ENCODE data around the gene RPS16. TPM values are rescaled to one million over a fixed set of nuclear protein-coding genes. Genes with fewer than 3 reads are reported as not detected.

The RPS16 gene
- total and polyA plus RNA-seq, 2 of the 13 experiments (the other 11 are each of a cell fraction or from before 2014, with no cell fraction given), result 488 to 2,583 TPM

- TF ChIP-seq ZNF280D (CRISPR knock-in tag; IDR thresholded peaks at IDR 0.05) (peak; percentile 79), NCOA2 (CRISPR knock-in tag; IDR thresholded peaks at IDR 0.05) (no peak; the same call in 1 of the 2 replicates), KDM3A (CRISPR knock-in tag; IDR thresholded peaks at IDR 0.05; ENCODE audit: low read depth) (peak; percentile 54; the same call in 1 of the 2 replicates), HNRNPLL (IDR thresholded peaks at IDR 0.05; ENCODE audit: low read depth, low read length, poor library complexity, severe bottlenecking) (no peak), ARID5B (CRISPR knock-in tag; IDR thresholded peaks at IDR 0.05) (peak; percentile 72), MXD1 (CRISPR knock-in tag; IDR thresholded peaks at IDR 0.05) (peak; percentile 70), ZNF615 (CRISPR knock-in tag; IDR thresholded peaks at IDR 0.05; ENCODE audit: borderline replicate concordance) (peak; percentile 30; the same call in 1 of the 2 replicates), ZBTB1 (CRISPR knock-in tag; IDR thresholded peaks at IDR 0.05; ENCODE audit: borderline replicate concordance) (no peak), ZNF569 (CRISPR knock-in tag; IDR thresholded peaks at IDR 0.05; ENCODE audit: borderline replicate concordance) (peak; percentile 94; the same call in 1 of the 2 replicates), JUND (CRISPR knock-in tag; IDR thresholded peaks at IDR 0.05) (no peak; the same call in 1 of the 2 replicates), NR2C2 (CRISPR knock-in tag; IDR thresholded peaks at IDR 0.05; ENCODE audit: borderline replicate concordance) (peak; percentile 22; the same call in 1 of the 2 replicates), ZNF264 (CRISPR knock-in tag; IDR thresholded peaks at IDR 0.05) (no peak), ATF1 (CRISPR knock-in tag; IDR thresholded peaks at IDR 0.05) (peak; percentile 78), ZNF3 (CRISPR knock-in tag; IDR thresholded peaks at IDR 0.05) (no peak), ZNF34 (CRISPR knock-in tag; IDR thresholded peaks at IDR 0.05; ENCODE audit: borderline replicate concordance) (0 out of 2 replicates have a peak, but pooled peaks have one; percentile 23), ZNF503 (CRISPR knock-in tag; IDR thresholded peaks at IDR 0.05) (no peak), PHF5A (CRISPR knock-in tag; IDR thresholded peaks at IDR 0.05; ENCODE audit: low read depth, unreplicated experiment) (peak; percentile 81), FIP1L1 (IDR thresholded peaks at IDR 0.05; ENCODE audit: borderline replicate concordance, insufficient read depth, low read depth, low read length) (no peak), MZF1 (CRISPR knock-in tag; IDR thresholded peaks at IDR 0.05; ENCODE audit: borderline replicate concordance) (no peak), NFRKB (IDR thresholded peaks at IDR 0.05) (no peak)
Observed at GRCh38 chr19:39401549-39402345, 34.0 kb downstream of the RPS16 start (continued).

Measured in HepG2 (cell line).